Caco-2 (cell line): ENCODE measurements around the gene RASL10B. TPM values are rescaled to one million over a fixed set of nuclear protein-coding genes. Genes with fewer than 3 reads are reported as not detected.

Source experiments
- BruUV-seq: library from RNA; stranded (reverse); fragments of 400-500 nt; replicated peaks from 2 replicates; lab custom pipeline; 2021; lab: Mats Ljungman, UMichigan
- CTCF ChIA-PET: fragments of 300-600 bp; sonication (Branson Sonifier 250); formaldehyde crosslinking; loops from one replicate; lab custom pipeline; 2022; ENCODE audit warnings: antibody characterized with exemption; lab: Charles Lee
- POLR2A ChIA-PET: fragments of 300-600 bp; sonication (Branson Sonifier 250); formaldehyde crosslinking; loops from one replicate; lab custom pipeline; 2022; ENCODE audit warnings: antibody characterized with exemption; lab: Charles Lee
- DNase-seq, 2 experiments: peaks; one replicate each; pipeline versions ENCODE4 v3.0.0 to v3.0.0-alpha.2; 2020 to 2022
- H3K27me3 ChIP-seq: replicated peaks from 2 replicates; pipeline ENCODE4 v1.6.0; 2011; ENCODE audit warnings: low read length; ENCODE audit not compliant: control insufficient read depth, insufficient read depth
- H3K36me3 ChIP-seq: 2 replicates; pipeline ENCODE4 v1.5.1; 2011; ENCODE audit warnings: low read length; ENCODE audit not compliant: control insufficient read depth, insufficient read depth
- H3K4me1 ChIP-seq: fragments of 250-450 bp; sonication (Bioruptor Pico); 2 replicates; pipeline ENCODE4 v1.5.1; 2020; ENCODE audit warnings: mild to moderate bottlenecking
- H3K4me3 ChIP-seq: 2 replicates; pipeline ENCODE4 v1.5.1; 2011; ENCODE audit warnings: low read depth, mild to moderate bottlenecking, control low read depth, low read length
- H3K9me3 ChIP-seq: fragments of 250-450 bp; sonication (Bioruptor Pico); 2 replicates; pipeline ENCODE4 v1.5.1; 2020; ENCODE audit warnings: mild to moderate bottlenecking, moderate library complexity
- H3K27ac Mint-ChIP-seq: one replicate; pipeline ENCODE4 v1.8.0; 2022; ENCODE audit warnings: mixed read lengths; ENCODE audit not compliant: unreplicated experiment
- H3K27me3 Mint-ChIP-seq: one replicate; pipeline ENCODE4 v1.8.0; 2022; ENCODE audit warnings: mixed read lengths; ENCODE audit not compliant: insufficient read depth, unreplicated experiment
- H3K36me3 Mint-ChIP-seq: one replicate; pipeline ENCODE4 v1.8.0; 2022; ENCODE audit warnings: mild to moderate bottlenecking, mixed read lengths; ENCODE audit not compliant: insufficient read depth, unreplicated experiment
- H3K4me1 Mint-ChIP-seq: one replicate; pipeline ENCODE4 v1.8.0; 2022; ENCODE audit warnings: low read depth, mixed read lengths; ENCODE audit not compliant: unreplicated experiment
- H3K4me3 Mint-ChIP-seq: one replicate; pipeline ENCODE4 v1.8.0; 2022; ENCODE audit warnings: mild to moderate bottlenecking, moderate library complexity, mixed read lengths; ENCODE audit not compliant: unreplicated experiment
- H3K9me3 Mint-ChIP-seq: one replicate; pipeline ENCODE4 v1.8.0; 2022; ENCODE audit warnings: mixed read lengths; ENCODE audit not compliant: unreplicated experiment
- CTCF ChIP-seq, 2 experiments: fragments of 200-600 bp in 1 of 2; IDR thresholded peaks; 1 replicate in 1 of 2; 2 replicates in 1 of 2; pipeline versions ENCODE4 v1.5.1 to v1.8.0; 2011 to 2022; ENCODE audit warnings: antibody characterized with exemption in 1 of 2, control low read depth in 1 of 2, inconsistent platforms in 1 of 2, low read depth in 1 of 2, low read length in 1 of 2, mild to moderate bottlenecking in 1 of 2, moderate library complexity in 1 of 2; ENCODE audit not compliant: insufficient read depth in 1 of 2, severe bottlenecking in 1 of 2, unreplicated experiment in 1 of 2
- intact Hi-C: fragments of 100-400 bp; cut with micrococcal nuclease; formaldehyde crosslinking; loops from one replicate; pipeline ENCODE4 v1.10.0; 2022; ENCODE audit not compliant: unreplicated experiment
- total RNA-seq: library from RNA; stranded (reverse); gene quantifications from 2 replicates; pipeline ENCODE4 v1.2.3, GENCODE V29; 2022

Gene RASL10B
- total RNA-seq, 1 experiment from 2014 or later: 13.3 TPM

GRCh38 chr17:35716897-35717465 lies 14.5 kb upstream of the RASL10B start:
- Mint-ChIP-seq H3K4me1 (peaks cover 8% of the 10 kb centered on the region), H3K27me3 (no peaks in the 10 kb centered on the region), H3K4me3 (no peak overlapping the region), H3K27ac (no peak overlapping the region), H3K36me3 (peaks cover 43% of the 10 kb centered on the region), H3K9me3 (no peaks in the 10 kb centered on the region)
- no peak overlapping the region for H3K4me3 ChIP-seq
- ChIA-PET POLR2A (no interaction called here), CTCF (no interaction called here)
- TF ChIP-seq CTCF (IDR thresholded peaks at IDR 0.05; ENCODE audit: insufficient read depth in 1 of 2, low read depth in 1 of 2, low read length in 1 of 2, severe bottlenecking in 1 of 2, unreplicated experiment in 1 of 2): no peak
- H3K36me3 ChIP-seq: peaks cover 2% of the 10 kb centered on the region
- no peak for DNase-seq
- no peaks in the 10 kb centered on the region for H3K9me3 ChIP-seq
- intact Hi-C loops: no loop called here
- H3K4me1 ChIP-seq: no peaks in the 10 kb centered on the region
- no TSS peak for BruUV-seq
- no peaks in the 10 kb centered on the region for H3K27me3 ChIP-seq

GRCh38 chr17:35717475-35717874 lies 14.0 kb upstream of the RASL10B start:
- H3K4me1 ChIP-seq: no peaks in the 10 kb centered on the region
- H3K4me3 ChIP-seq: no peak overlapping the region
- BruUV-seq: no TSS peak
- no peak for DNase-seq
- no peak for TF ChIP-seq CTCF (IDR thresholded peaks at IDR 0.05; ENCODE audit: insufficient read depth in 1 of 2, low read depth in 1 of 2, low read length in 1 of 2, severe bottlenecking in 1 of 2, unreplicated experiment in 1 of 2)
- Mint-ChIP-seq H3K36me3 (peaks cover 40% of the 10 kb centered on the region), H3K4me1 (peaks cover 8% of the 10 kb centered on the region), H3K4me3 (no peak overlapping the region), H3K27ac (no peak overlapping the region), H3K9me3 (no peaks in the 10 kb centered on the region), H3K27me3 (no peaks in the 10 kb centered on the region)
- H3K27me3 ChIP-seq: no peaks in the 10 kb centered on the region
- H3K9me3 ChIP-seq: no peaks in the 10 kb centered on the region
- peaks cover 2% of the 10 kb centered on the region for H3K36me3 ChIP-seq
- POLR2A ChIA-PET: interaction anchor here (0.6 kb wide), 1 partner anchor 32 kb away, joined by 7 read pairs; no protein-coding TSS in a partner anchor
- CTCF ChIA-PET: interaction anchor here (0.6 kb wide), 1 partner anchor 11 kb away, joined by 3 read pairs; no protein-coding TSS in a partner anchor
- intact Hi-C loops: no loop called here

- no peak for DNase-seq
- intact Hi-C loops: no loop called here
- no peaks in the 10 kb centered on the region for H3K27me3 Mint-ChIP-seq
- peaks cover 53% of the 10 kb centered on the region for H3K36me3 Mint-ChIP-seq
- no peak for TF ChIP-seq CTCF (IDR thresholded peaks at IDR 0.05; ENCODE audit: insufficient read depth in 1 of 2, low read depth in 1 of 2, low read length in 1 of 2, severe bottlenecking in 1 of 2, unreplicated experiment in 1 of 2)
- POLR2A ChIA-PET: no interaction called here
- CTCF ChIA-PET: no interaction called here
- H3K27me3 ChIP-seq: no peaks in the 10 kb centered on the region
- H3K36me3 ChIP-seq: peaks cover 2% of the 10 kb centered on the region; the same call in 1 of the 2 replicates
- no peaks in the 10 kb centered on the region for H3K9me3 Mint-ChIP-seq
- no peak overlapping the region for H3K4me3 Mint-ChIP-seq
- no peaks in the 10 kb centered on the region for H3K4me1 ChIP-seq
- no peak overlapping the region for H3K4me3 ChIP-seq
- H3K4me1 Mint-ChIP-seq: peaks cover 5% of the 10 kb centered on the region
- no peak overlapping the region for H3K27ac Mint-ChIP-seq
- no peaks in the 10 kb centered on the region for H3K9me3 ChIP-seq
- BruUV-seq: no TSS peak
Measured at GRCh38 chr17:35723735-35724134, 7.7 kb upstream of the RASL10B start.
